ENCODE results near the gene DCAF17. TPM values are rescaled to one million over a fixed set of nuclear protein-coding genes. Genes with fewer than 3 reads are reported as not detected.

Gene DCAF17
- total RNA-seq, 2 donors from 2014 or later: 8.2 to 16.9 TPM

DNA sequence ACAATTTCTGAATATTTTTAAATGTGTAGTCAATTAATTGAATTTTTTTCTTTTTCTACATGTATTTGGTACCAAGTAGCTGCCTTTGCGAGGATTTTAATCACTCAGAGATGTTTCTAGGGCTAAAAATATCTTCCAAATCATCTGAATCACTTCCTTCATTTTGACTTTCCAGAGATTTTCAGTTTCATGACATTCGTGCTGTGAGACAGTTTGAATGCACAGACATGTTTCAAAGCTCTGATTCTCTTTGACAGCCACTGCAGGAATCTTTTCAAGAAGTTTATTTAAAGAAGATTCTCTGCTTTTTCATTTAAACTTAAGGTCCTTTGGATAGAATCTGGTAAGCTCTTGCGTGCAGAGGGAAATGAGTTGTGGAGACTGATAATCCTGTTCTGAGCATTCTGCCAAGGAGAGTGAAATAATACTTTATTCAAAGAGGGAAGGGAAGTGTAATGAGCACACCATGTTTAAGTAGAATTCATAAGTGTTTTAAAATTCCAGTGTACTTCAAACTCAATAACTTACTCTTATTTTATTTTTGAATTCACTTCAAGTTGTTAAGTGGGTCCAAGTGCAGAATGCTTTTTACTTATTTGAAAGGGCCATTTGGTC, 97.9 kb downstream of the DCAF17 start:
- ATAC-seq: no peak
- no peak overlapping the region for H3K27ac ChIP-seq
- H3K4me3 ChIP-seq: no peak overlapping the region
- DNase-seq: no peak
- no peaks in the 10 kb centered on the region for H3K9me3 ChIP-seq
- intact Hi-C loops (cut with DNase I): no loop called here
- H3K27me3 ChIP-seq: peaks cover 0 to 7% of the 10 kb centered on the region in 2 donors
- H3K4me1 ChIP-seq: no peaks in the 10 kb centered on the region
- WGBS, 2 donors: 55 to 70% methylated on average over 3 of the region's 3 CpGs
- no peak for TF ChIP-seq POLR2A (IDR thresholded peaks at IDR 0.05)
- TF ChIP-seq, protein P1, sequence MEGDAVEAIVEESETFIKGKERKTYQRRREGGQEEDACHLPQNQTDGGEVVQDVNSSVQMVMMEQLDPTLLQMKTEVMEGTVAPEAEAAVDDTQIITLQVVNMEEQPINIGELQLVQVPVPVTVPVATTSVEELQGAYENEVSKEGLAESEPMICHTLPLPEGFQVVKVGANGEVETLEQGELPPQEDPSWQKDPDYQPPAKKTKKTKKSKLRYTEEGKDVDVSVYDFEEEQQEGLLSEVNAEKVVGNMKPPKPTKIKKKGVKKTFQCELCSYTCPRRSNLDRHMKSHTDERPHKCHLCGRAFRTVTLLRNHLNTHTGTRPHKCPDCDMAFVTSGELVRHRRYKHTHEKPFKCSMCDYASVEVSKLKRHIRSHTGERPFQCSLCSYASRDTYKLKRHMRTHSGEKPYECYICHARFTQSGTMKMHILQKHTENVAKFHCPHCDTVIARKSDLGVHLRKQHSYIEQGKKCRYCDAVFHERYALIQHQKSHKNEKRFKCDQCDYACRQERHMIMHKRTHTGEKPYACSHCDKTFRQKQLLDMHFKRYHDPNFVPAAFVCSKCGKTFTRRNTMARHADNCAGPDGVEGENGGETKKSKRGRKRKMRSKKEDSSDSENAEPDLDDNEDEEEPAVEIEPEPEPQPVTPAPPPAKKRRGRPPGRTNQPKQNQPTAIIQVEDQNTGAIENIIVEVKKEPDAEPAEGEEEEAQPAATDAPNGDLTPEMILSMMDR (IDR thresholded peaks at IDR 0.05): no peak
- H3K36me3 ChIP-seq (replicated peaks in 1 of 2; ENCODE audit: insufficient read depth in 1 of 2, low read depth in 2 of 2): no peaks in the 10 kb centered on the region

DNA sequence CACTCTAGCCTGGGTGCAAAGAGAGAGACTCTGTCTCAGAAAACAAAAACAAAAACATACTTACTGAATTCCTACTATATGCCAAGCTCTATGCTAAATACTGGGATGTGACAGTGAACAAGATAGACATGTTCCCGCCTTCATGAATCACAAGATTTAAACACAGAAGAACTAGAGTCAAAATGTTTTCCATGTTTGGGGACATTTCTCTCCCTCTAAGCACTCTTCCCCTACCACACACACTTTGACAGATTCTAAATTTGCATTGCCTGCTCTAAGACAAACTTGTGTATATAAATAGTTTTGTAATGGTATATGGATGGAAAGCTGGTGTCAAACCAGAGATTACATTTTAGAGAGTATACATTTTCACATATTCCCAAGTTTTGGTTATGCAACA, 99.3 kb downstream of the DCAF17 start:
- 84 to 100% methylated on average over 1 of the region's 1 CpG for WGBS, 2 donors
- H3K4me3 ChIP-seq: no peak overlapping the region
- no peaks in the 10 kb centered on the region for H3K4me1 ChIP-seq
- H3K27me3 ChIP-seq: peaks cover 0 to 6% of the 10 kb centered on the region in 2 donors
- ATAC-seq: no peak
- TF ChIP-seq, protein P1 (IDR thresholded peaks at IDR 0.05): no peak
- TF ChIP-seq POLR2A (IDR thresholded peaks at IDR 0.05): no peak
- intact Hi-C loops (cut with DNase I): no loop called here
- DNase-seq: no peak
- no peaks in the 10 kb centered on the region for H3K9me3 ChIP-seq
- H3K27ac ChIP-seq: no peak overlapping the region
- no peaks in the 10 kb centered on the region for H3K36me3 ChIP-seq (replicated peaks in 1 of 2; ENCODE audit: insufficient read depth in 1 of 2, low read depth in 2 of 2)

Small RNA genes within 50 kb of the gene (small RNA-seq; reads per million reads assigned to genes)
- not detected for gene AC007969.2

Other genes with a start within 250 kb of the DCAF17 start
- gene METTL8, start 236 bp upstream of the DCAF17 start, total RNA-seq: 10 to 100 TPM; 14.8 to 17.4 TPM
- 10 to 100 TPM; 34.6 to 59.7 TPM for gene CYBRD1, start 88.2 kb downstream of the DCAF17 start, total RNA-seq

All from body of pancreas (tissue), 4 donors.